Measurements from ENCODE around the gene HOXB4.

HOXB4 gene

GRCh38 chr17:48611213-48611612 lies 33.1 kb upstream of the HOXB4 start:
- Histone ChIP-seq H3K36me3 (no peaks in the 10 kb centered on the region), H3K4me3 (ENCODE audit: low read depth, low read length) (peak overlapping the region; percentile 13; the same call in 1 of the 2 replicates), H3K4me1 (no peaks in the 10 kb centered on the region), H3K27me3 (peaks cover 95% of the 10 kb centered on the region), H3K9me3 (no peaks in the 10 kb centered on the region)
- TF ChIP-seq, protein P1, sequence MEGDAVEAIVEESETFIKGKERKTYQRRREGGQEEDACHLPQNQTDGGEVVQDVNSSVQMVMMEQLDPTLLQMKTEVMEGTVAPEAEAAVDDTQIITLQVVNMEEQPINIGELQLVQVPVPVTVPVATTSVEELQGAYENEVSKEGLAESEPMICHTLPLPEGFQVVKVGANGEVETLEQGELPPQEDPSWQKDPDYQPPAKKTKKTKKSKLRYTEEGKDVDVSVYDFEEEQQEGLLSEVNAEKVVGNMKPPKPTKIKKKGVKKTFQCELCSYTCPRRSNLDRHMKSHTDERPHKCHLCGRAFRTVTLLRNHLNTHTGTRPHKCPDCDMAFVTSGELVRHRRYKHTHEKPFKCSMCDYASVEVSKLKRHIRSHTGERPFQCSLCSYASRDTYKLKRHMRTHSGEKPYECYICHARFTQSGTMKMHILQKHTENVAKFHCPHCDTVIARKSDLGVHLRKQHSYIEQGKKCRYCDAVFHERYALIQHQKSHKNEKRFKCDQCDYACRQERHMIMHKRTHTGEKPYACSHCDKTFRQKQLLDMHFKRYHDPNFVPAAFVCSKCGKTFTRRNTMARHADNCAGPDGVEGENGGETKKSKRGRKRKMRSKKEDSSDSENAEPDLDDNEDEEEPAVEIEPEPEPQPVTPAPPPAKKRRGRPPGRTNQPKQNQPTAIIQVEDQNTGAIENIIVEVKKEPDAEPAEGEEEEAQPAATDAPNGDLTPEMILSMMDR (IDR thresholded peaks at IDR 0.05; ENCODE audit: low read depth, low read length), result no peak
- DNase-seq, result no peak

- no peaks in the 10 kb centered on the region for H3K4me1 ChIP-seq
- H3K27me3 ChIP-seq, result peaks cover 95% of the 10 kb centered on the region
- no peak for DNase-seq
- no peaks in the 10 kb centered on the region for H3K9me3 ChIP-seq
- H3K4me3 ChIP-seq (ENCODE audit: low read depth, low read length), result peak within 1 kb of the TSS; percentile 13; the same call in 1 of the 2 replicates
- no peaks in the 10 kb centered on the region for H3K36me3 ChIP-seq
- TF ChIP-seq, protein P1 (IDR thresholded peaks at IDR 0.05; ENCODE audit: low read depth, low read length), result no peak
Observed at GRCh38 chr17:48610282-48611211, 32.4 kb upstream of the HOXB4 start, which contains the start of gene HOXB7. TSS of gene HOXB7 (minus strand) at chr17:48611017. CDS start at chr17:48610918, 99 bp downstream.

DNA sequence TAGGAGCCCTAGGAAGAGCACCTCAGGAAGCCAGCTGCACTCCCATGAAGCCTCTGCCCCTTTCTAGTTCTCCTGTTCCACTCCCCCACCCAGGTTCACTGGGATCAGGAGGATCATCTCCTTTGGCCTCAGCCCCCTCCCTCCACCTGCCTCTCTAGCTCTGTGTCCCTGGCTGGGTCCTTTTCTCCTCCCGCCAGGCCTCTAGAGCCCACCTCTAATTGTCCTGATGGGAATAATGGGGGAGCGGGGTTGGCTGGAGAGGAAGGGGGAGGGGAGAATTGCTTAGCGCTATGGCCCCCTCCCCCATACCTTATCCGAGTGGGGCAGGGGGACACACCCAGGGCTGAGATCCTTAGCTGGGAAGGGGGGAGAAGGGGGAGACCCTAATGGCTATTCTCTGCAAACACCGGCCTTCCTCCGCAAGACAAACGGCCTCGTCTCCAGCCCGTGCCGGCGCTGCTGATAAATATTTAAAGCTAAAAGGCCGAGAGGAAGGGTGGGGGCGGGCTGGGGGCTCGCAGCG lies 31.7 kb upstream of the HOXB4 start:
- no peaks in the 10 kb centered on the region for H3K9me3 ChIP-seq
- no peaks in the 10 kb centered on the region for H3K36me3 ChIP-seq
- DNase-seq, result no peak
- peaks cover 95% of the 10 kb centered on the region for H3K27me3 ChIP-seq
- H3K4me1 ChIP-seq, result no peaks in the 10 kb centered on the region
- H3K4me3 ChIP-seq (ENCODE audit: low read depth, low read length), result no peak overlapping the region
- TF ChIP-seq, protein P1 (IDR thresholded peaks at IDR 0.05; ENCODE audit: low read depth, low read length), result no peak

DNA sequence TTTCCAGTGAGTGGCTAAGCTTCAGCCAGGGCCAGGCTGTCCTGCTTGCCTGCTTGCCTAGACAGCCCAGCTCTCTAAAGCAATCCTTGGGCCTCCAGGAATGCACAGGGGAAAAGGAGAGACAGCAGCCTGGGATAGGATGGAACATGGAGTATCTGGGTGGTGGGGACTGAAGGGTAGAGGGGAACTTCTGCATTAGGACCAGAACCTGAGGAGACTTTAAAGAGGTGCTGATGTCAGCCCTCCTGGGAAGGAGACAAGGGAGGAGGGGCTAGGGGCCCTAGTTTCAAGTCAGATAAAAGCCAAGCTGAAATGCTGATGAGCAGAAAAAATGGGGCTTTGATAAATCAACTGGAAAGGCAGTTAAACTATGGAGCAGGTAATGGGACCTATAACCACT lies 30.9 kb upstream of the HOXB4 start:
- H3K27me3 ChIP-seq, result peaks cover 97% of the 10 kb centered on the region
- H3K36me3 ChIP-seq, result no peaks in the 10 kb centered on the region
- no peak overlapping the region for H3K4me3 ChIP-seq (ENCODE audit: low read depth, low read length)
- TF ChIP-seq, protein P1 (IDR thresholded peaks at IDR 0.05; ENCODE audit: low read depth, low read length), result no peak
- no peaks in the 10 kb centered on the region for H3K9me3 ChIP-seq
- no peaks in the 10 kb centered on the region for H3K4me1 ChIP-seq
- DNase-seq, result no peak

DNA sequence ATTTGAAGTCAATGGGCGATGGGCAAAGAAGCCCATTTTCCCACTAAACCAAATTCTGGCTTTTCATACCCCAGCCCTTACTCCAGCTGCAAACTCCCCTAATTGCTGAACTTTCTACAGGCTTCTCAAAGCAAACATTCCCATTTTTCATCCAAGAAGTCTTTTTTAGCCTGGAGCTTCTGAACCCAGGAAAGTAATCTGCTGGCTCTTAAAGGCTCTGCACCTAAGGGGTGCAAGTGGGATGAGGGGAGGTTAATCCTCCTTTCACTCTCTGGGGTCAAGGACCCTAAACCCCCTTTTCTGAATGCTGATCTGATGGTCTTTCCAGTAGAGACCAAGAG lies 30.3 kb upstream of the HOXB4 start:
- TF ChIP-seq, protein P1 (IDR thresholded peaks at IDR 0.05; ENCODE audit: low read depth, low read length), result no peak
- no peak overlapping the region for H3K4me3 ChIP-seq (ENCODE audit: low read depth, low read length)
- H3K4me1 ChIP-seq, result no peaks in the 10 kb centered on the region
- H3K27me3 ChIP-seq, result peaks cover 97% of the 10 kb centered on the region
- no peak for DNase-seq
- no peaks in the 10 kb centered on the region for H3K9me3 ChIP-seq
- no peaks in the 10 kb centered on the region for H3K36me3 ChIP-seq

Data from BE2C (cell line).